ENCODE data around the gene DOCK10.
A peak's percentile ranks its signal among the peaks of the same experiment; 100 is the strongest.

DOCK10 gene

DNA sequence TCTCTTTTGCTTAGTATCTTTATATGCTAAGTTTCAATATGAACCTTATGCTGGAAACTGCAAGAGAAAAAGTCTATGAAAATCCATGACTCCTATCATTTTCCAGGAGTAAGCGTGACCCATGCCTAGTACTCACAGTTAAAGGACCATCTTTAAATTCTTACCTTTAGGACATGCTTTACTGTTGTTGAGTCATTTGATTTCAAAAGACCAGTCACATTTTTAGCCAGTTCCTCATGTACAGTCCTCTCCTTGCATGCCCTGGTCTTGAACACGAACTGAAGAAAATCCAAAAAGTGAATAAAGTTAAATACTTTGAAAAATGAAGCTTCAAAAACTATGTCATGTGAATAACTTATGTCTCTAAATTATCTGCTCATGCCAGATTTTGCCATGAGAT, 208.3 kb downstream of the DOCK10 start:
- DNase-seq (ENCODE audit: low read depth in 3 of 3) = no peak

- no peak for DNase-seq (ENCODE audit: low read depth in 3 of 3)
Observed at GRCh38 chr2:224832207-224832606, 210.1 kb downstream of the DOCK10 start.

- no peak for DNase-seq (ENCODE audit: low read depth in 3 of 3)
Observed at GRCh38 chr2:224831530-224831929, 210.7 kb downstream of the DOCK10 start.

DNA sequence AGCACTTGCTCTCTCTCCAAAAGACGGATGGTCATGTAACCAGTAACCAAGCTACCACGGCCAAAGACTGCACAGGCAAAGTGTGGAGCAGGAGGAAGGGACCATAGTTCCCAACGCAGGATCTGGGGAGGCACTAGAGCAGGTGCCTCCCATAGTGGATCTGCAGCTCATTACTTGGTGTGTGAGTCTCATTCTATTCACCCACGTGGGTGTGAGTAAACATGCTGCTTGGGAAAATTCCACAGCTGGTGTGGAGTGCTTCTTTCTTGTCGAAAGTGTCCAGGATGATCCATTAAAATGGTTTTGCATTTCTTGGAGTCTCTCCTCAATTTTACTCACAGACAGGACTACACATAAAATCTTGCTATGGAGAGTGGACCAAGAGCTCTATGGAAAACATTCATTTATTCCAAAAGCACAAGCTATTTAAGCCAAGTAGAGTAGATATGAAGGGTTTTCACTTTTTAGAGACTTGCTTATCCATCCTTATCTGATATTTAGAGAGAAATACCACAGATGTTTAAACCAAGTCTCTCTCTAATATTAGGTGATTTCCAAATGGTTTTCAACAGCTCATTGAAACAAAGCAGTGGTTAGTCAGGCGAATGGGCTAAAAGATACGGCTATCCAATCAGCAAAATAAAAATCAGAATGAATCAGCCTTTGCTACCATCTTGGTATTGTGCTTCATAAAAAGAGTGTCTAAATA, 221.8 kb downstream of the DOCK10 start:
- DNase-seq (ENCODE audit: low read depth in 3 of 3) = no peak

GRCh38 chr2:224819075-224819474, 223.2 kb downstream of the DOCK10 start:
- no peak for DNase-seq (ENCODE audit: low read depth in 3 of 3)

GRCh38 chr2:224817676-224818075, 224.6 kb downstream of the DOCK10 start:
- no peak for DNase-seq (ENCODE audit: low read depth in 3 of 3)

- DNase-seq (ENCODE audit: low read depth in 3 of 3) = no peak
Observed at GRCh38 chr2:224816816-224817215, 225.5 kb downstream of the DOCK10 start.

GRCh38 chr2:224813578-224813977, 228.7 kb downstream of the DOCK10 start:
- DNase-seq (ENCODE audit: low read depth in 3 of 3) = no peak

DNA sequence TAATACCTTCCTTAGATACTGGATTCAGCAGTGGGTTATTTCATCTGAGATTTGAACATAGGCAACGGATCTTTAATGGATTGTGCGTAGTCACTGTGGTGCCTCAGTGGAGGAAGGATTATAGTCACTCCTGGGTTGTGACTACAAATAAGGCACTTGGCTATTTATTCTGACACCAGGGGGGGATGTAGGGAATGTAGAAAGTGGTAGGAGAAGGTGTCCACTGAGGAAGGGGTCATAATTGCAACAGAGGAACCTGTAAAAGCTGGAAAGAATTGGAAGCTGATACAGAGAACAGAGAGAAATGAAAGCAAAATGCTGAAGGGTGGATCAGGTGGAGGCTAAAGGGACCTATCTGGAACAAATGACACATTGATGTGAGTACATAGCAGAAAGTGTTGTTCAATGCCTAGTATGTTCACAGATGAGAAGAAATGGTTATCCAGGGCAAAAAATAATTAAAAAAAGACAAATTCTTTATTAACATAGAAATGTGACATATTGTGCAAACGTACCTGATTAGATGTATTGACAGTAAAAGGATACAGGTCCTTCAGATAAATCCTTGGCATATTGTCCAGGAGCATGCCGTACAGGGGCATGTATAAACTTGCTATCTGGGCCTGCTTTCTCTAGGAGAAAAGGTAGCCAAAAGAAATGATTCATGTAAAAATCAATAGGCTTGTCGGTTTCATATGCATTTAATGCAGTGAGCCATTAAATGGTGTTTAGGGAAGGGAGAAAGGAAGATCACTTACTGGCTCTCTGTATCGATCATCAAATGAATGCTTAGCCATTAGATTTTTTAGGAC, 234.9 kb downstream of the DOCK10 start:
- DNase-seq (ENCODE audit: low read depth in 3 of 3) = no peak

DNA sequence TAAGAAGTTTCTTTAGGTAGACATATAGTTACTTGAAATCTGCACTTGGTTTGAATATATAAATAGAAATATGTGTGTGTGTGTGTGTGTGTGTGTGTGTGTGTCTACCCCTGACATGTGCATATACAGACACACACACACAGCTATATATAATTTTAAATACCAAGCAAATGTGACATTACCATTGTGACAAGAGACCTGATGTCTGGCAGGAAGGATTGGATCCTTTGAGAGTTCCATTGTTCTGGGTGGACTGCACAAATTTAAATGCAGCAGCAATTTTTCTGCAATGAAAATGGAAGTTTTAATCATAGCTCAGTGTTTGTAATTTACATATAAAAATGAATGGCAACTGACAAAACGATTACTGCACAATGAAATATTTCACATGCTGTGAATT, 238.3 kb downstream of the DOCK10 start:
- no peak for DNase-seq (ENCODE audit: low read depth in 3 of 3)

DNA sequence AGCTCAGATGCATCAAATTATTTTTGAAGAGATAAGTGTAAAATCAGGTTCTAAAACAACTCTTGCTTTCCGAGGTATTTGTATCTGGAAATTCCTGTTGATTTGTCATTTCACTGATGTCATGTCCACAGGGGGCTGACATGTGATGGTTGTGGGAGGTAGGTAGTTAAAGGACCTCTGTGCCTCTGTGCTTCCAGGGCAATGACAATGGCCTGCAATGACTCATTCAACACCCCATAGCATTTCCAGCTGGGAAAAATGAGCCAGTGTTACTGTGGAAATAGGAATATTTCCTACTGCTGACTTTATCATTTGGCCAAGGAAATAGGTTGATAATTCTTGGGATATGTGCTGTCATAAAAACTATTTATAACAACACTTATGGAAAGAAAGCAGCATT, 239.9 kb downstream of the DOCK10 start:
- DNase-seq (ENCODE audit: low read depth in 3 of 3) = no peak

GRCh38 chr2:224801360-224801759, 240.9 kb downstream of the DOCK10 start:
- no peak for DNase-seq (ENCODE audit: low read depth in 3 of 3)

DNA sequence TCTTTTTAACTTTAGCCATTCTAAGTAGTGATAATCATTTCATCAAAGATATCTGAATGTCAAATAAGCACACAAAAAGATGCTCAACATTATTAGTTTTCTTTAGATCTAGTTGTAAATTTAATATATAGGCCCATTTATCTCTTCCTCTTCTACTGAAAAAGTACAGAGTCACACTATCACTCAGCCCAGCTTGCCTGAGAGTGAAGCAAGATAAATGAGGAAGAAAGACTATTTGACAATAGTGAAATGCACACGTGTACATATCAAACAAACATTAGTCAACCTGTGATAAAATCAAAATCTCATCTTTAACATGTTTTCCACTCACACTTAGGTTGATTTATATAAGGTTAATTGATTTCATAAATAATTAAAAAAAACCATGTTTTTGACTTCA, 242.6 kb downstream of the DOCK10 start:
- DNase-seq (ENCODE audit: low read depth in 3 of 3) = no peak

GRCh38 chr2:224798180-224798579, 244.1 kb downstream of the DOCK10 start:
- no peak for DNase-seq (ENCODE audit: low read depth in 3 of 3)

- no peak for DNase-seq (ENCODE audit: low read depth in 3 of 3)
Observed at GRCh38 chr2:224796695-224797305, 245.5 kb downstream of the DOCK10 start.

DNA sequence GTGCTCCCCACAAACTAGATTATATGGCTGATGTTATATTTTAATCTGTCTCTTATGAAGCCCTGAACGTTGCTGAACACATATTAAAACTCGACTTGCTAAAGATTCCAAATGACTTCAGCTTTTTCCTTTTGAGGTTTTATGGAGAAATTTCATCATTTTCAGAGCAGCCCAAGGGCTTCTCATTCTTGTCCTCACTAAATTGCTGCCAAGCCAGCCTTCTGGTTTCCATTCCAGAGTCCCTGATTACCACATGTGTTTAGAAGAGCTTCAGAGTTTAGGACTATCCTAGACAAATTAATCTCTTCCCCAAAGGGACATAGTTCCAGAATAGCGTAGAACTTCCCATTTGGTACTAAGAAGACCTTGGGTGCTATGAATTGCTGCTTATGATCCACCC, 248.3 kb downstream of the DOCK10 start:
- no peak for DNase-seq (ENCODE audit: low read depth in 3 of 3)

DNA sequence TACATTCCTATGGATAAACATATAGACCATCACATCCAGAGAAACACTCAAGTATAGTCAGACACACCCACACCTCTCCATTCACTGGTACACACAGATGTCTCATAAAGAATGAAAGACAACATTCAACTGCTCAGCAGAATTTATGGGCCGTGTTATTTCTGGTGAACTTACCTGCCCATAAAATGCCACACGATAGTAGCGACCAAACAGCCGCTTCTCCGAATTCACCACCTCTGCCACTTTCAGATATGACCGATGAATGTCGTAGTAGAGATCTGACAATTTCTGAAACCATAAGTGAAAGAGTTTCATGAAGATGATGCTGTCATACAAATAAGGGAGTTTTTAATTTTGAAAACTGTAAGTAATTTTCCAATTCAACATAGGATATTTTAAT, 255.4 kb downstream of the DOCK10 start:
- DNase-seq (ENCODE audit: low read depth in 3 of 3) = no peak

DNA sequence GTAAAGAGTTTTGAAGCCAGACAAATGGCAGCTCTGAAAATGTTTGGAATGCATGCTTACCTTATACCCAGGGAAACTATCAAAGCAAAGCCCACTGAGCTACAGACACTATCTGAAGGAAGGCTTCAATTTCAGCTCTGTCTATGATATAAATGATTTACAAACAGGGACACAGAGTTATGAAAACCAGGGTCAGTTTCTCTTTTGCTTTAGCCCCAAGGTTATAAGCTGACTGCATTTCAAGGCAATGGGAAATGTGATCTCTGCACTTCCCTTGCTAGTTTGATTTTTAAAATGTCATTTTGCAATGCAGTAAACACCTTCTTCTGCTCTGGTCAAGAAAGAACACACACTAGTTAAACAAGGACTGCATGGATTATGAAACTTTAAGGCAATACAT, 260.9 kb downstream of the DOCK10 start:
- no peak for DNase-seq (ENCODE audit: low read depth in 3 of 3)

DNA sequence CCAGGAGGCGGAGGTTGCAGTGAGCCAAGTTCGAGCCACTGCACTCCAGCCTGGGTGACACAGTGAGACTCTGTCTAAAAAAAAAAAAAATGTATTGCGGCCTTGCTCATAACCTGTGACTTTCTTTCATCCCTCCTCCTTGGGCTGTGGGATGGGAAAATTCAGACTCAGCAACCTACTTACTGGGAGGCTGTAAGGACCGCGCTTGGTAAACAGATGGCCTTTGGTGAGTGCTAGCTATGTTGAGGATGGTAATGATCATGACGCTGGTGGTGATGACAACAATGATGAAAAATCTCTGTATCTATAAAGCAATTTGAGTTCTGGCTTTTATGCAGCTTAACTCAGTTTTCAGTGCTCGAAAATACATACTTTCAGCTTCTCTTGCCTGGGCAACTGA, 261.4 kb downstream of the DOCK10 start:
- DNase-seq (ENCODE audit: low read depth in 3 of 3) = no peak

GRCh38 chr2:224780106-224780505, 262.2 kb downstream of the DOCK10 start:
- DNase-seq (ENCODE audit: low read depth in 3 of 3) = no peak

DNA sequence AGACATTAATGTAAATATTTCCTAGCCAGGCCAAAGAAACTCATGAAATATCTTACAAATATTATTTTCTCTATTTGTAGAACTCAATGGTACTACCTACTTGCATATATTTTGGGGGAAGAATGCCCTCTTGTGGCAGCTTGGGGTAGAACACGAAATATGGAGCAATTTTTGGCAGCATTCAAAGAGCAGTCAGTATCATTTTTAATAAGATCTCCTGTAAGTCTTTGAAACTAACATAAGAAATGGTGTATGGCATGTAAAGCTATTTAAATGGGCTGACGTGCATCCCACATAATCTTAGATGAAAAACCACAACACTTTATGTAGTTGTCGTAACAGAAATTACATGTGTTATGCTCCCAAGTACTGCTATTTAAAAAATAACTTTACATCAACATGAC, 263.8 kb downstream of the DOCK10 start:
- peak; percentile 18 to 46 (median 29) for DNase-seq (ENCODE audit: low read depth in 3 of 3)

GRCh38 chr2:224777559-224777930, 264.7 kb downstream of the DOCK10 start:
- DNase-seq (ENCODE audit: low read depth in 3 of 3) = no peak

Data from stimulated activated CD4-positive, alpha-beta T cell treated with anti-CD3 and anti-CD28 coated beads, TNF-alpha, amount 100 ng/mL, for 24 hours (primary cell).